ENCODE measurements around the gene NR4A1. TPM values are rescaled to one million over a fixed set of nuclear protein-coding genes. Genes with fewer than 3 reads are reported as not detected.

Gene NR4A1
- total and polyA plus RNA-seq, 9 of the 15 experiments (the other 6 are each of a cell fraction or from before 2014, with no cell fraction given): 0.07 to 4.7 (median 1.9) TPM; not detected in 1

- TF ChIP-seq ZNF639 (CRISPR knock-in tag; conservative IDR thresholded peaks at IDR 0.05 in 1 of 2, IDR thresholded peaks at IDR 0.05 in 1 of 2) (peak in 1 of 2 experiments; percentile 64; a peak in 1 of 4 replicates), ZNF253 (CRISPR knock-in tag; conservative IDR thresholded peaks at IDR 0.05) (no peak), YY1 (IDR thresholded peaks at IDR 0.05; ENCODE audit: borderline replicate concordance in 1 of 3, control insufficient read depth in 1 of 3, extremely low read depth in 1 of 3, insufficient read depth in 3 of 3, insufficient read length in 1 of 3, insufficient replicate concordance in 2 of 3, low read depth in 1 of 3, low read length in 2 of 3) (peak in 2 of 3 experiments; percentile 30 to 46), GTF2A2 (tag; IDR thresholded peaks at IDR 0.05) (no peak), ZNF311 (CRISPR knock-in tag; IDR thresholded peaks at IDR 0.05) (no peak), JUNB (CRISPR knock-in tag; conservative IDR thresholded peaks at IDR 0.05) (no peak), NCOA6 (IDR thresholded peaks at IDR 0.05) (no peak), ZNF830 (CRISPR knock-in tag; IDR thresholded peaks at IDR 0.05) (no peak), BRCA1 (IDR thresholded peaks at IDR 0.05) (no peak), BRCA1 (CRISPR knock-in tag; IDR thresholded peaks at IDR 0.05) (no peak), MYC (IDR thresholded peaks at IDR 0.05; ENCODE audit: low read depth, low read length) (peak; percentile 19; the same call in 1 of the 2 replicates), MYC (CRISPR knock-in tag; IDR thresholded peaks at IDR 0.05; ENCODE audit: borderline replicate concordance, low read depth) (no peak), HMG20B (CRISPR knock-in tag; IDR thresholded peaks at IDR 0.05) (no peak), ZNF316 (IDR thresholded peaks at IDR 0.05) (peak; percentile 59), ZBTB1 (CRISPR knock-in tag; IDR thresholded peaks at IDR 0.05; ENCODE audit: borderline replicate concordance, low read depth) (no peak), BCLAF1 (IDR thresholded peaks at IDR 0.05; ENCODE audit: borderline replicate concordance in 1 of 2, control insufficient read depth in 1 of 2, low read depth in 2 of 2, low read length in 1 of 2) (no peak), POLR2AphosphoS2 (IDR thresholded peaks at IDR 0.05; ENCODE audit: low read length) (no peak), ZNF778 (CRISPR knock-in tag; IDR thresholded peaks at IDR 0.05) (no peak), POLR2A (conservative IDR thresholded peaks at IDR 0.05) (peak; percentile 68), GATAD2B (IDR thresholded peaks at IDR 0.05; ENCODE audit: borderline replicate concordance) (no peak), JUN (IDR thresholded peaks at IDR 0.05; ENCODE audit: borderline replicate concordance, low read depth, low read length) (peak; percentile 68), JUN (CRISPR knock-in tag; IDR thresholded peaks at IDR 0.05; ENCODE audit: borderline replicate concordance) (peak; percentile 57; the same call in 1 of the 2 replicates), ARID2 (IDR thresholded peaks at IDR 0.05) (no peak), NONO (IDR thresholded peaks at IDR 0.05; ENCODE audit: low read depth in 2 of 2, low read length in 1 of 2) (no peak), ZNF354B (CRISPR knock-in tag; IDR thresholded peaks at IDR 0.05) (no peak), ZKSCAN3 (CRISPR knock-in tag; IDR thresholded peaks at IDR 0.05) (no peak), RNF2 (IDR thresholded peaks at IDR 0.05) (no peak)
Observed at GRCh38 chr12:52032804-52033445, 18.3 kb upstream of the NR4A1 start (continued).

Data from K562 (cell line).